Sigmoid colon (tissue), 7 donors: Measurements from ENCODE around the gene RNPS1. TPM values are rescaled to one million over a fixed set of nuclear protein-coding genes. Genes with fewer than 3 reads are reported as not detected.

Source experiments
- DNase-seq: peaks from one replicate; pipeline ENCODE4 v3.0.0-alpha.2; 2019
- H3K27ac ChIP-seq, 4 donors: fragments of 200-600 bp; sonication (generic); one replicate each; pipeline ENCODE4 v1.5.1; 2016 to 2019; ENCODE audit warnings: mild to moderate bottlenecking in 1 of 4
- H3K27me3 ChIP-seq, 3 donors: fragments of 200-600 bp; sonication (generic); one replicate each; pipeline ENCODE4 v1.5.1; 2019; ENCODE audit warnings: mild to moderate bottlenecking in 1 of 3
- H3K36me3 ChIP-seq, 4 donors: fragments of 200-600 bp; sonication (generic); one replicate each; pipeline ENCODE4 v1.5.1; 2016 to 2019
- H3K4me1 ChIP-seq, 4 donors: fragments of 200-600 bp; sonication (generic); one replicate each; pipeline ENCODE4 v1.5.1; 2017 to 2019
- H3K4me3 ChIP-seq, 4 donors: fragments of 200-600 bp; sonication (generic); one replicate each; pipeline ENCODE4 v1.5.1; 2017 to 2019; ENCODE audit warnings: mild to moderate bottlenecking in 2 of 4, moderate library complexity in 1 of 4
- H3K9me3 ChIP-seq, 4 donors: fragments of 200-600 bp in 3 of 4; sonication (generic) in 3 of 4; one replicate each; pipeline versions ENCODE4 v1.5.1 to v1.6.1; 2013 to 2019
- EP300 ChIP-seq, 4 donors: sonication (generic); formaldehyde crosslinking; IDR thresholded peaks; one replicate each; pipeline ENCODE4 v1.6.1; 2017; ENCODE audit warnings: antibody characterized with exemption in 4 of 4
- POLR2A ChIP-seq, 2 donors: fragments of 450-650 bp; IDR thresholded peaks; one replicate each; pipeline ENCODE4 v1.6.1; 2016; ENCODE audit warnings: antibody characterized with exemption in 2 of 2, mild to moderate bottlenecking in 2 of 2, moderate library complexity in 2 of 2
- POLR2AphosphoS5 ChIP-seq, 4 donors: sonication (generic); formaldehyde crosslinking; IDR thresholded peaks; one replicate each; pipeline ENCODE4 v1.6.1; 2017; ENCODE audit warnings: antibody characterized with exemption in 4 of 4
- WGBS, 2 donors: extraction: QIAGEN DNeasy Blood & Tissue Kit; methylation state at CpG; one replicate each; pipeline ENCODE4 v1.1.7; 2013; 5-methylcytosine and 5-hydroxymethylcytosine counted together
- intact Hi-C: fragments of 100-400 bp; cut with DNase I; formaldehyde crosslinking; loops from one replicate; pipeline ENCODE4 v1.15.1; 2023
- polyA plus RNA-seq, 3 donors: library from polyadenylated mRNA; stranded (reverse); fragments of 200-250 nt; gene quantifications; one replicate each; pipeline ENCODE4 v1.2.3, GENCODE V29; 2013
- total RNA-seq, 4 donors: library from RNA; depleted of rRNA; stranded (reverse); fragments of >200 nt; gene quantifications; one replicate each; pipeline ENCODE4 v1.1.0, GENCODE V29; 2016
- TF ChIP-seq, protein P1 (sequence below), 4 experiments: fragments of 450-650 bp in 3 of 4; fragments of 200-600 bp in 1 of 4; IDR thresholded peaks; one replicate each; pipeline ENCODE4 v1.5.1; 2016 to 2019; ENCODE audit warnings: antibody characterized with exemption in 4 of 4, mild to moderate bottlenecking in 3 of 4, moderate library complexity in 2 of 4
- donor health status: healthy with polysubstance abuse.
- donor health status: Bipolar disorder and iron deficiency.
- donor health status: healthy.

Gene RNPS1
- total and polyA plus RNA-seq, 7 donors, result 110 to 171 (median 128) TPM

GRCh38 chr16:2295056-2295798 lies 27.3 kb upstream of the RNPS1 start:
- no peaks in the 10 kb centered on the region for H3K4me1 ChIP-seq
- H3K36me3 ChIP-seq, result peaks cover 0 to 61% (median 9%) of the 10 kb centered on the region in 4 donors
- TF ChIP-seq EP300 (IDR thresholded peaks at IDR 0.05) (no peak), POLR2A (IDR thresholded peaks at IDR 0.05) (no peak), POLR2AphosphoS5 (IDR thresholded peaks at IDR 0.05) (no peak)
- TF ChIP-seq, protein P1, sequence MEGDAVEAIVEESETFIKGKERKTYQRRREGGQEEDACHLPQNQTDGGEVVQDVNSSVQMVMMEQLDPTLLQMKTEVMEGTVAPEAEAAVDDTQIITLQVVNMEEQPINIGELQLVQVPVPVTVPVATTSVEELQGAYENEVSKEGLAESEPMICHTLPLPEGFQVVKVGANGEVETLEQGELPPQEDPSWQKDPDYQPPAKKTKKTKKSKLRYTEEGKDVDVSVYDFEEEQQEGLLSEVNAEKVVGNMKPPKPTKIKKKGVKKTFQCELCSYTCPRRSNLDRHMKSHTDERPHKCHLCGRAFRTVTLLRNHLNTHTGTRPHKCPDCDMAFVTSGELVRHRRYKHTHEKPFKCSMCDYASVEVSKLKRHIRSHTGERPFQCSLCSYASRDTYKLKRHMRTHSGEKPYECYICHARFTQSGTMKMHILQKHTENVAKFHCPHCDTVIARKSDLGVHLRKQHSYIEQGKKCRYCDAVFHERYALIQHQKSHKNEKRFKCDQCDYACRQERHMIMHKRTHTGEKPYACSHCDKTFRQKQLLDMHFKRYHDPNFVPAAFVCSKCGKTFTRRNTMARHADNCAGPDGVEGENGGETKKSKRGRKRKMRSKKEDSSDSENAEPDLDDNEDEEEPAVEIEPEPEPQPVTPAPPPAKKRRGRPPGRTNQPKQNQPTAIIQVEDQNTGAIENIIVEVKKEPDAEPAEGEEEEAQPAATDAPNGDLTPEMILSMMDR (IDR thresholded peaks at IDR 0.05), result no peak
- no peak for DNase-seq
- no peaks in the 10 kb centered on the region for H3K27me3 ChIP-seq
- whole genome bisulfite sequencing, 2 donors, result 89% methylated on average over 21 of the region's 21 CpGs
- no peak overlapping the region for H3K4me3 ChIP-seq
- intact Hi-C loops, result no loop called here
- H3K27ac ChIP-seq, result no peak overlapping the region
- H3K9me3 ChIP-seq, result no peaks in the 10 kb centered on the region

DNA sequence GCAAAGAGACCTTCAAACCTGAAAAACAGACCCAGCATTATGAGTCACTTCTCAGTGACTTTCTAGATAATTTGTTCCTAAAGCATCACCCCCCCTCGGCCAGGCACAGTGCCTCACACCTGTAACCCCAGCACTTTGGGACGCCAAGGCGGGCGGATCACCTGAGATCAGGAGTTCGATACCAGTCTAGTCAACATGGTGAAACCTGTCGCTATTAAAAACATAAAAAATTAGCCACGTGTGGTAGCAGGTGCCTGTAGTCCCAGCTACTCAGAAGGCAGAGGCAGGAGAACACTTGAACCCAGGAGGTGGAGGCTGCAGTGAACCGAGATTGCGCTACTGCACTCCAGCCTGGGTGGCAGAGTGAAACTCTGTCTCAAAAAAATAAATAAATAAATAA lies 24.3 kb upstream of the RNPS1 start:
- no peaks in the 10 kb centered on the region for H3K9me3 ChIP-seq
- H3K4me3 ChIP-seq, result no peak overlapping the region
- intact Hi-C loops, result no loop called here
- H3K27me3 ChIP-seq, result no peaks in the 10 kb centered on the region
- no peak overlapping the region for H3K27ac ChIP-seq
- H3K4me1 ChIP-seq, result no peaks in the 10 kb centered on the region
- WGBS, 2 donors, result 91 to 93% methylated on average over 9 of the region's 9 CpGs
- TF ChIP-seq POLR2A (IDR thresholded peaks at IDR 0.05) (no peak), POLR2AphosphoS5 (IDR thresholded peaks at IDR 0.05) (no peak)
- TF ChIP-seq, protein P1 (IDR thresholded peaks at IDR 0.05), result no peak
- peaks cover 0 to 75% (median 8%) of the 10 kb centered on the region in 4 donors for H3K36me3 ChIP-seq
- no peak for DNase-seq

- peaks cover 0 to 82% (median 6%) of the 10 kb centered on the region in 4 donors for H3K36me3 ChIP-seq
- H3K27me3 ChIP-seq, result no peaks in the 10 kb centered on the region
- TF ChIP-seq POLR2A (IDR thresholded peaks at IDR 0.05), result no peak
- TF ChIP-seq, protein P1 (IDR thresholded peaks at IDR 0.05), result no peak
- TF ChIP-seq POLR2AphosphoS5 (IDR thresholded peaks at IDR 0.05), result no peak
- no peak for TF ChIP-seq EP300 (IDR thresholded peaks at IDR 0.05)
- 94 to 95% methylated on average over 23 of the region's 23 CpGs for WGBS, 2 donors
- no peak for DNase-seq
- intact Hi-C loops, result no loop called here
- H3K9me3 ChIP-seq, result no peaks in the 10 kb centered on the region
- H3K4me3 ChIP-seq, result no peak overlapping the region
- no peaks in the 10 kb centered on the region for H3K4me1 ChIP-seq
- no peak overlapping the region for H3K27ac ChIP-seq
Measured at GRCh38 chr16:2289282-2289681, 21.4 kb upstream of the RNPS1 start.

DNA sequence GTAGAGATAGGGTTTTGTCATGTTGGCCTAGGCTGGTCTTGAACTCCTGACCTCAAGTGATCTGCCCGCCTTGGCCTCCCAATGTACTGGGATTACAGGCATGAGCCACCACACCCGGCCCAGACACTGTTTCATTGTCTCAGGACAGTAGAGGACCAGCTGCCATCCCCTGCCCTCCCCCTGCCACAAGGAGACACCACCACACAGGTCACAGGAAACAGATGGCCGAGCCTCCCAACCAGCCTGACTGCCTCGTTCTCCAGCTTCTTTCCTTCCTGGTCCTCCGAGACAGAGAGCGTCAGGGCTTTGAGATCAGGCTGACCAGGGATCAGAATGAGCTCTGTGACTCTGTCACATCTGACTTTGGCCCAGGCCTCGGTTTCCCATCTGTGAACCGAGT lies 20.8 kb upstream of the RNPS1 start:
- H3K4me1 ChIP-seq, result no peaks in the 10 kb centered on the region
- intact Hi-C loops, result no loop called here

More for the DNA sequence above, 20.8 kb upstream of the RNPS1 start:
- TF ChIP-seq, protein P1 (IDR thresholded peaks at IDR 0.05), result no peak
- TF ChIP-seq EP300 (IDR thresholded peaks at IDR 0.05) (no peak), POLR2AphosphoS5 (IDR thresholded peaks at IDR 0.05) (no peak), POLR2A (IDR thresholded peaks at IDR 0.05) (no peak)
- Histone ChIP-seq H3K27me3 (no peaks in the 10 kb centered on the region), H3K9me3 (no peaks in the 10 kb centered on the region), H3K4me3 (no peak overlapping the region), H3K27ac (no peak overlapping the region), H3K36me3 (peaks cover 0 to 87% (median 7%) of the 10 kb centered on the region in 4 donors)
- 62 to 69% methylated on average over 8 of the region's 8 CpGs for WGBS, 2 donors
- DNase-seq, result no peak
